ENCODE data around the gene CDH4. TPM values are rescaled to one million over a fixed set of nuclear protein-coding genes. Genes with fewer than 3 reads are reported as not detected.

Gene CDH4
- polyA plus RNA-seq, 1 donor (not counting 4 experiments of a cell fraction or from before 2014, with no cell fraction given), result 2.2 TPM

DNA sequence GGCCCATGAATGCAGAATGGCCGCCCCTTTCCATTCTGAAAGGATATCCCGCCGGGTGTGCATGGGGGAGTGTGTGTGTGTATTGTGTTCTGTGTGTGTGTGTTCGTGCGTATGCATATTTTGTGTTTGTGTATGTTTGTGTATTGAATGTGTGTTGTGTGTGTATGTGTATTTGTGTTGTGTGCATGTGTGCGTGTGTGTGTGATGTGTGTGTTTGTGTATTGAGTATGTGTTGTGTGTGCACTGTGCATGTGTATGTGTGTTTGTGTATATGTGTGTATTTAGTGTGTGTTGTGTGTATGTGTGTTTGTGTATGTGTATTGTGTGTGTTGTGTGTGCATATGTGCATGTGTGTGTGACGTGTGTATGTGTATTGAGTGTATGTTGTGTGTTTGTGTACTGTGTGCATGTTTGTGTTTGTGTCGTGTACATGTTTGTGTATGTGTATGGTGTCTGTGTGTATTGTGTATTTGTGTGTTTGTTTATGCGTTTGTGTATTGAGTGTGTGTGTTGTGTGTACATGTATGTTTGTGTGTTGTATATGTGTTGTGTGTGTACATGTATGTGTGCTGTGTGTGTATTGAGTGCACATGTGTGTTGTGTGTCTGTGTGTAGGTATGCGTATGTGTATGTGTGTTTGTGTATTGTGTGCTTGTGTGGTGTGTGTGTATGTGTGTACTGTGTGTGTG, 587.3 kb downstream of the CDH4 start:
- Histone ChIP-seq H2AFZ (ENCODE audit: control insufficient read depth, low read length) (no peak overlapping the region), H3K9ac (ENCODE audit: control insufficient read depth, extremely low read depth, insufficient read depth, low read length) (no peak overlapping the region), H3K4me2 (ENCODE audit: control insufficient read depth, extremely low read depth, insufficient read depth, low read depth, low read length) (no peak overlapping the region), H3K9me3 (ENCODE audit: control insufficient read depth, low read depth, low read length) (no peaks in the 10 kb centered on the region), H3K27ac (ENCODE audit: control insufficient read depth, insufficient read depth, low read length) (no peak overlapping the region), H3K4me3 (ENCODE audit: control insufficient read depth in 2 of 3, extremely low read depth in 1 of 3, insufficient read depth in 2 of 3, low read depth in 1 of 3, low read length in 3 of 3) (no peak overlapping the region), H3K9me1 (ENCODE audit: control insufficient read depth, extremely low read depth, insufficient read depth, low read length) (no peaks in the 10 kb centered on the region), H3K27me3 (ENCODE audit: control insufficient read depth, extremely low read depth, insufficient read depth, low read length) (peaks cover 29% of the 10 kb centered on the region), H4K20me1 (ENCODE audit: control insufficient read depth, extremely low read depth, insufficient read depth, low read length) (peaks cover 2% of the 10 kb centered on the region), H3K79me2 (ENCODE audit: control insufficient read depth, insufficient read depth, low read length) (no peaks in the 10 kb centered on the region), H3K4me1 (ENCODE audit: control insufficient read depth, extremely low read depth, insufficient read depth, low read length) (no peaks in the 10 kb centered on the region), H3K36me3 (ENCODE audit: control insufficient read depth in 2 of 2, extremely low read depth in 1 of 2, insufficient read depth in 2 of 2, low read length in 2 of 2) (no peaks in the 10 kb centered on the region)
- FAIRE-seq (no peak), DNase-seq (ENCODE audit: low read depth, low spot score) (no peak)
- dilution Hi-C loops (cut with MboI; ENCODE audit: extremely low pct_ligation_motif_present, low sequenced_read_pairs), result no loop called here
- TF ChIP-seq, protein P1, sequence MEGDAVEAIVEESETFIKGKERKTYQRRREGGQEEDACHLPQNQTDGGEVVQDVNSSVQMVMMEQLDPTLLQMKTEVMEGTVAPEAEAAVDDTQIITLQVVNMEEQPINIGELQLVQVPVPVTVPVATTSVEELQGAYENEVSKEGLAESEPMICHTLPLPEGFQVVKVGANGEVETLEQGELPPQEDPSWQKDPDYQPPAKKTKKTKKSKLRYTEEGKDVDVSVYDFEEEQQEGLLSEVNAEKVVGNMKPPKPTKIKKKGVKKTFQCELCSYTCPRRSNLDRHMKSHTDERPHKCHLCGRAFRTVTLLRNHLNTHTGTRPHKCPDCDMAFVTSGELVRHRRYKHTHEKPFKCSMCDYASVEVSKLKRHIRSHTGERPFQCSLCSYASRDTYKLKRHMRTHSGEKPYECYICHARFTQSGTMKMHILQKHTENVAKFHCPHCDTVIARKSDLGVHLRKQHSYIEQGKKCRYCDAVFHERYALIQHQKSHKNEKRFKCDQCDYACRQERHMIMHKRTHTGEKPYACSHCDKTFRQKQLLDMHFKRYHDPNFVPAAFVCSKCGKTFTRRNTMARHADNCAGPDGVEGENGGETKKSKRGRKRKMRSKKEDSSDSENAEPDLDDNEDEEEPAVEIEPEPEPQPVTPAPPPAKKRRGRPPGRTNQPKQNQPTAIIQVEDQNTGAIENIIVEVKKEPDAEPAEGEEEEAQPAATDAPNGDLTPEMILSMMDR (optimal IDR thresholded peaks at IDR 0.05 in 1 of 3, IDR thresholded peaks at IDR 0.05 in 1 of 3, conservative IDR thresholded peaks at IDR 0.05 in 1 of 3; ENCODE audit: extremely low read depth in 1 of 3, insufficient read depth in 2 of 3, low read length in 3 of 3), result no peak
- no peak for TF ChIP-seq EZH2 (IDR thresholded peaks at IDR 0.05; ENCODE audit: low read length)

DNA sequence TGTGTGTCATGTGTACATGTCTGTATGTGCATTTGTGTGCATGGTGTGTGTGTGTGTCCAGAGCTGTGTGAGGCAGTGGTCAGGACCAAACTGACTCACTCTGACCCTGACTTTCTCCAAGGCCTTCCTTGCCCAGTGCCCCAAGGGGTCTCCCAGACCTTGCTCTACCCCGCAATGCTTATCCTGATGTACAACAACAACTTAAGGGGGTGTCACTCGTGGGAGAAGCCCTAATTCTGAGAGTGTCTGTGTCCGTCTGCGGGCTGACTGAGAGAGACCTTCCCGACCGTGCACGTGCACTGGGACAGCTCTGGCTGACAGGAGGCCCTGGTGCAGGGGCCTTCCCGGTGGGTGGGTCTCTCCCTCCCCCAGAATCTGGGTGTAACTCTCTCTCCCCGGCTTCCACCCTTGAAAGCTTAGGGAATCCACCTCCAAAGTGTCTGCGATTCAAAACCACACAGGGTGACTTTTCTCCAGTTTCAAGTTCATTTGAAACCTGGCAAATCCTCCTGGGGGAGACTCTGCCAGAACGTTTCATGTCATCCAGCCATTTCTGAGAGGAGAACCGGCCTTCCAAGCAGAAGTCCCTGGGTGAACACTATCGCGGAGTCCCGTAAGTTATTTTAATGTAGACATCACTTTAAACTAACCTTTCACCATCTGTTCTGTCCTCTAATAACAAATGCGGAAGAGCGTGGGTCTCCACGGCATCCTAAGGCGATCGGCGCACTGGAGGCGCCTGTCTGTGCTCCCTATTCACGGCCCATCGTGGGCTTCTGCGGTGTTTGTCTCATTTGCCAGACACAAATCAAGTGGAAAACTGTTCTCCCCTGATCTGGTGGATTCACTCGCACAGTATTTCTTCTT, 588.1 kb downstream of the CDH4 start:
- dilution Hi-C loops (cut with MboI; ENCODE audit: extremely low pct_ligation_motif_present, low sequenced_read_pairs), result no loop called here
- Histone ChIP-seq H3K9me3 (ENCODE audit: control insufficient read depth, low read depth, low read length) (no peaks in the 10 kb centered on the region), H3K27me3 (ENCODE audit: control insufficient read depth, extremely low read depth, insufficient read depth, low read length) (peaks cover 29% of the 10 kb centered on the region), H3K27ac (ENCODE audit: control insufficient read depth, insufficient read depth, low read length) (no peak overlapping the region), H4K20me1 (ENCODE audit: control insufficient read depth, extremely low read depth, insufficient read depth, low read length) (peaks cover 2% of the 10 kb centered on the region), H2AFZ (ENCODE audit: control insufficient read depth, low read length) (no peak overlapping the region), H3K4me2 (ENCODE audit: control insufficient read depth, extremely low read depth, insufficient read depth, low read depth, low read length) (no peak overlapping the region), H3K9me1 (ENCODE audit: control insufficient read depth, extremely low read depth, insufficient read depth, low read length) (no peaks in the 10 kb centered on the region), H3K36me3 (ENCODE audit: control insufficient read depth in 2 of 2, extremely low read depth in 1 of 2, insufficient read depth in 2 of 2, low read length in 2 of 2) (no peaks in the 10 kb centered on the region), H3K4me1 (ENCODE audit: control insufficient read depth, extremely low read depth, insufficient read depth, low read length) (no peaks in the 10 kb centered on the region), H3K9ac (ENCODE audit: control insufficient read depth, extremely low read depth, insufficient read depth, low read length) (no peak overlapping the region), H3K79me2 (ENCODE audit: control insufficient read depth, insufficient read depth, low read length) (no peaks in the 10 kb centered on the region), H3K4me3 (ENCODE audit: control insufficient read depth in 2 of 3, extremely low read depth in 1 of 3, insufficient read depth in 2 of 3, low read depth in 1 of 3, low read length in 3 of 3) (no peak overlapping the region)
- FAIRE-seq, result no peak
- no peak for DNase-seq (ENCODE audit: low read depth, low spot score)
- TF ChIP-seq, protein P1 (optimal IDR thresholded peaks at IDR 0.05 in 1 of 3, IDR thresholded peaks at IDR 0.05 in 1 of 3, conservative IDR thresholded peaks at IDR 0.05 in 1 of 3; ENCODE audit: extremely low read depth in 1 of 3, insufficient read depth in 2 of 3, low read length in 3 of 3), result no peak
- no peak for TF ChIP-seq EZH2 (IDR thresholded peaks at IDR 0.05; ENCODE audit: low read length)

Measured in keratinocyte (primary cell).